Ishikawa (cell line): Measurements from ENCODE around the gene KIF5C.

Experiments used
- CEBPB ChIP-seq: IDR thresholded peaks from 2 replicates; pipeline ENCODE4 v1.6.1; 2012
- EGR1 ChIP-seq: IDR thresholded peaks from 2 replicates; pipeline ENCODE4 v1.6.1; 2012
- EP300 ChIP-seq: IDR thresholded peaks from 2 replicates; pipeline ENCODE4 v1.6.1; 2012; ENCODE audit warnings: borderline replicate concordance
- FOXM1 ChIP-seq: IDR thresholded peaks from 2 replicates; pipeline ENCODE4 v1.6.1; 2012; ENCODE audit warnings: low read depth, borderline replicate concordance
- NFIC ChIP-seq: IDR thresholded peaks from 2 replicates; pipeline ENCODE4 v1.6.1; 2012
- RAD21 ChIP-seq: IDR thresholded peaks from 2 replicates; pipeline ENCODE4 v1.6.1; 2012; ENCODE audit warnings: low read depth
- TCF12 ChIP-seq: IDR thresholded peaks from 2 replicates; pipeline ENCODE4 v1.6.1; 2012; ENCODE audit warnings: low read depth
- YY1 ChIP-seq: IDR thresholded peaks from 2 replicates; pipeline ENCODE4 v1.6.1; 2012; ENCODE audit warnings: low read depth
- TF ChIP-seq, protein P1 (sequence below): IDR thresholded peaks from 2 replicates; pipeline ENCODE4 v1.6.1; 2012

GRCh38 chr2:148990968-148991367 is 115.9 kb downstream of the KIF5C start:
- TF ChIP-seq EP300 (no peak), EGR1 (no peak), RAD21 (no peak), FOXM1 (no peak), TCF12 (no peak), NFIC (no peak), CEBPB (no peak), YY1 (no peak)
- TF ChIP-seq, protein P1, sequence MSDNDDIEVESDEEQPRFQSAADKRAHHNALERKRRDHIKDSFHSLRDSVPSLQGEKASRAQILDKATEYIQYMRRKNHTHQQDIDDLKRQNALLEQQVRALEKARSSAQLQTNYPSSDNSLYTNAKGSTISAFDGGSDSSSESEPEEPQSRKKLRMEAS = no peak
